A549 (cell line): ENCODE measurements around the gene TPST1. TPM values are rescaled to one million over a fixed set of nuclear protein-coding genes. Genes with fewer than 3 reads are reported as not detected.
A peak's percentile ranks its signal among the peaks of the same experiment; 100 is the strongest.

ENCODE experiments used
- ATAC-seq, 2 experiments: fragments of 200-7000 bp in 1 of 2; fragments of >200 bp in 1 of 2; cut with Nextera tagmentation in 1 of 2; cut with Tn5 transposase in 1 of 2; 3 replicates each; pipeline versions ENCODE4 v1.8.0 to v1.9.1; 2018 to 2020; ENCODE audit warnings: mild to moderate bottlenecking in 1 of 2, moderate library complexity in 1 of 2
- CTCF ChIA-PET: fragments of 300-600 bp; sonication (Branson Sonifier 250); formaldehyde crosslinking; extraction: SDS; loops from one replicate; lab custom pipeline; 2021; ENCODE audit warnings: antibody characterized with exemption, inconsistent platforms; lab: Yijun Ruan, JAX
- POLR2A ChIA-PET: fragments of 350-600 bp; formaldehyde crosslinking; extraction: SDS; loops from one replicate; lab custom pipeline; 2021; ENCODE audit warnings: antibody characterized with exemption, inconsistent platforms; lab: Yijun Ruan, JAX
- DNase-seq, 2 experiments: peaks; one replicate each; pipeline versions ENCODE4 v3.0.0 to v3.0.0-alpha.2; 2011 to 2016; ENCODE audit warnings: low read depth in 1 of 2, low spot score in 1 of 2
- FAIRE-seq: peaks from 2 replicates; lab custom pipeline; 2011; peaks lifted over from hg19 to GRCh38; lab: Jason Lieb, UNC
- H3K27ac ChIP-seq, 2 experiments: fragments of >200 bp; sonication (Bioruptor Twin); formaldehyde crosslinking; 3 replicates each; pipeline ENCODE4 v1.5.1; 2016 to 2017
- H3K4me1 ChIP-seq: fragments of >200 bp; sonication (Bioruptor Twin); formaldehyde crosslinking; 3 replicates; pipeline ENCODE4 v1.6.1; 2016
- H3K4me2 ChIP-seq: fragments of >200 bp; sonication (Bioruptor Twin); formaldehyde crosslinking; 3 replicates; pipeline ENCODE4 v1.6.1; 2016
- H3K4me3 ChIP-seq: fragments of >200 bp; sonication (Bioruptor Twin); formaldehyde crosslinking; 3 replicates; pipeline ENCODE4 v1.5.1; 2016
- H3K9me3 ChIP-seq: fragments of >200 bp; sonication (Bioruptor Twin); formaldehyde crosslinking; 3 replicates; pipeline ENCODE4 v1.6.1; 2016
- CHD4 ChIP-seq: fragments of 200-600 bp; sonication (generic); IDR thresholded peaks from 2 replicates; pipeline ENCODE4 v1.6.1; 2016; ENCODE audit warnings: antibody characterized with exemption, mild to moderate bottlenecking, borderline replicate concordance
- ELK1 ChIP-seq: fragments of 150-350 bp; IDR thresholded peaks from 2 replicates; pipeline ENCODE4 v1.6.1; 2014; ENCODE audit warnings: low read depth, mild to moderate bottlenecking, low read length
- HEYL ChIP-seq: fragments of 250-450 bp; sonication (Bioruptor Pico); IDR thresholded peaks from 2 replicates; pipeline ENCODE4 v1.8.0; 2021; ENCODE audit warnings: mild to moderate bottlenecking, moderate library complexity
- JUN ChIP-seq, 2 experiments: fragments of >200 bp; sonication (Bioruptor Twin); formaldehyde crosslinking; IDR thresholded peaks; 2 replicates in 1 of 2; 3 replicates in 1 of 2; pipeline ENCODE4 v1.6.1; 2016 to 2017
- MAFK ChIP-seq: fragments of 450-650 bp; IDR thresholded peaks from 2 replicates; pipeline ENCODE4 v1.6.1; 2014; ENCODE audit not compliant: partially characterized antibody
- MYC ChIP-seq: IDR thresholded peaks from 2 replicates; pipeline ENCODE4 v1.6.1; 2012; ENCODE audit warnings: mild to moderate bottlenecking, inconsistent platforms, low read length, improper control_type of control experiment, borderline replicate concordance
- NFE2L2 ChIP-seq: fragments of 150-350 bp; conservative IDR thresholded peaks from 2 replicates; pipeline ENCODE4 v1.6.1; 2014; ENCODE audit warnings: low read length
- POLR2A ChIP-seq: IDR thresholded peaks from 2 replicates; pipeline ENCODE4 v1.6.1; 2012; ENCODE audit warnings: mild to moderate bottlenecking, low read length
- RARB ChIP-seq: fragments of 250-450 bp; sonication (Bioruptor Pico); IDR thresholded peaks from 2 replicates; pipeline ENCODE4 v1.8.0; 2021; ENCODE audit warnings: mild to moderate bottlenecking, moderate library complexity
- TP53 ChIP-seq: fragments of 250-450 bp; sonication (Bioruptor Pico); IDR thresholded peaks from 2 replicates; pipeline ENCODE4 v1.5.0; 2021; ENCODE audit warnings: mild to moderate bottlenecking, moderate library complexity
- ZFP36 ChIP-seq: fragments of 450-650 bp; IDR thresholded peaks from 2 replicates; pipeline ENCODE4 v1.6.1; 2014; ENCODE audit warnings: borderline replicate concordance; ENCODE audit not compliant: partially characterized antibody
- ZNF302 ChIP-seq: fragments of 250-450 bp; sonication (Bioruptor Pico); IDR thresholded peaks from 2 replicates; pipeline ENCODE4 v1.9.0; 2021; ENCODE audit warnings: inconsistent platforms, mild to moderate bottlenecking, moderate library complexity
- WGBS: methylation state at CpG from one replicate; pipeline ENCODE4 v1.1.6; 2017; ENCODE audit errors: missing lambda C conversion rate; 5-methylcytosine and 5-hydroxymethylcytosine counted together
- polyA plus RNA-seq, 4 experiments: library from polyadenylated mRNA; depleted of rRNA in 3 of 4; stranded (reverse); fragments of >200 nt; fragmentation: RNase III in 1 of 4; extraction: RNeasy Plus Mini Kit Qiagen cat#74134 plus additional on column Dnase treatment in 1 of 4; gene quantifications; 2 replicates in 3 of 4; 3 replicates in 1 of 4; pipeline ENCODE4 v1.2.3, GENCODE V29; 2011 to 2017
- TF ChIP-seq, protein P1 (sequence below): fragments of 200-600 bp; sonication (generic); IDR thresholded peaks from 2 replicates; pipeline ENCODE4 v1.6.1; 2016; ENCODE audit warnings: antibody characterized with exemption, mild to moderate bottlenecking, moderate library complexity
- TF ChIP-seq, protein P2 (sequence below): fragments of >200 bp; sonication (Bioruptor Twin); formaldehyde crosslinking; IDR thresholded peaks from 3 replicates; pipeline ENCODE4 v1.5.1; 2016
- TF ChIP-seq, protein P3 (sequence below): fragments of 450-650 bp; IDR thresholded peaks from 2 replicates; pipeline ENCODE4 v1.6.1; 2014; ENCODE audit warnings: antibody characterized with exemption
- TF ChIP-seq, protein P4 (sequence below): IDR thresholded peaks from 2 replicates; pipeline ENCODE4 v1.6.1; 2012
- TF ChIP-seq, protein P5 (sequence below): IDR thresholded peaks from 2 replicates; pipeline ENCODE4 v1.6.1; 2012; ENCODE audit warnings: low read depth, borderline replicate concordance

TPST1 gene
- polyA plus RNA-seq, 2 of the 4 experiments (the other 2 are of a cell fraction): 14.6 to 20.4 TPM

- H3K4me3 ChIP-seq: no peak overlapping the region
- ChIA-PET POLR2A (no interaction called here), CTCF (interaction anchor here (0.6 kb wide), 1 partner anchor 54 kb away, joined by 3 read pairs; no protein-coding TSS in a partner anchor)
- WGBS: 92% methylated on average over 3 of the region's 3 CpGs
- FAIRE-seq (peak; percentile 18), DNase-seq (no peak), ATAC-seq (no peak)
- H3K4me2 ChIP-seq: no peak overlapping the region
- no peak for TF ChIP-seq ZNF302
- no peaks in the 10 kb centered on the region; the same call in 2 of the 3 replicates for H3K4me1 ChIP-seq
- no peaks in the 10 kb centered on the region; the same call in 2 of the 3 replicates for H3K9me3 ChIP-seq
- H3K27ac ChIP-seq: no peak overlapping the region
Observed at GRCh38 chr7:66276363-66276762, 71.2 kb downstream of the TPST1 start.

DNA sequence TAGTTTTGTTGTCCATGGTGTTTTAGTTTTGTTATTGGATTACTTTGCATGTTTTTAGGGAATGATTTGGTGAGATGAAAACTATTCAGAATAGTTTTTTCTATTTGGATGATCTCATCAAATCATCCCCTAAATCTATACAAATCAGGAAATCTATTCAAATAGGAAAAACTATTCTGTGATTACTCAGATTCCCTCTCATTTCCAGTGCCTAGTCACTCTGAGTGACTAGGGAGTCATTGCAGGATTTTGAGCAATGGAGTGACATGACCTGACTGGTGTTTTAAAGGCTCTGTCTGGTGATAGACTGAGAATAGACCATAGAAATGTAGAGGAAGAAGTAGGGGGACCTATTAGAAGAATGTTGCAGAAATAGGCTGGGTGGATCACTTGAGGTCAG, 72.4 kb downstream of the TPST1 start:
- POLR2A ChIA-PET: no interaction called here
- ATAC-seq: no peak

More for the DNA sequence above, 72.4 kb downstream of the TPST1 start:
- H3K4me2 ChIP-seq: no peak overlapping the region
- CTCF ChIA-PET: interaction anchor here (0.9 kb wide), 1 partner anchor 33 kb away, joined by 4 read pairs; no protein-coding TSS in a partner anchor
- H3K4me1 ChIP-seq: peaks cover 11% of the 10 kb centered on the region
- FAIRE-seq (no peak), DNase-seq (no peak)
- TF ChIP-seq, protein P1, sequence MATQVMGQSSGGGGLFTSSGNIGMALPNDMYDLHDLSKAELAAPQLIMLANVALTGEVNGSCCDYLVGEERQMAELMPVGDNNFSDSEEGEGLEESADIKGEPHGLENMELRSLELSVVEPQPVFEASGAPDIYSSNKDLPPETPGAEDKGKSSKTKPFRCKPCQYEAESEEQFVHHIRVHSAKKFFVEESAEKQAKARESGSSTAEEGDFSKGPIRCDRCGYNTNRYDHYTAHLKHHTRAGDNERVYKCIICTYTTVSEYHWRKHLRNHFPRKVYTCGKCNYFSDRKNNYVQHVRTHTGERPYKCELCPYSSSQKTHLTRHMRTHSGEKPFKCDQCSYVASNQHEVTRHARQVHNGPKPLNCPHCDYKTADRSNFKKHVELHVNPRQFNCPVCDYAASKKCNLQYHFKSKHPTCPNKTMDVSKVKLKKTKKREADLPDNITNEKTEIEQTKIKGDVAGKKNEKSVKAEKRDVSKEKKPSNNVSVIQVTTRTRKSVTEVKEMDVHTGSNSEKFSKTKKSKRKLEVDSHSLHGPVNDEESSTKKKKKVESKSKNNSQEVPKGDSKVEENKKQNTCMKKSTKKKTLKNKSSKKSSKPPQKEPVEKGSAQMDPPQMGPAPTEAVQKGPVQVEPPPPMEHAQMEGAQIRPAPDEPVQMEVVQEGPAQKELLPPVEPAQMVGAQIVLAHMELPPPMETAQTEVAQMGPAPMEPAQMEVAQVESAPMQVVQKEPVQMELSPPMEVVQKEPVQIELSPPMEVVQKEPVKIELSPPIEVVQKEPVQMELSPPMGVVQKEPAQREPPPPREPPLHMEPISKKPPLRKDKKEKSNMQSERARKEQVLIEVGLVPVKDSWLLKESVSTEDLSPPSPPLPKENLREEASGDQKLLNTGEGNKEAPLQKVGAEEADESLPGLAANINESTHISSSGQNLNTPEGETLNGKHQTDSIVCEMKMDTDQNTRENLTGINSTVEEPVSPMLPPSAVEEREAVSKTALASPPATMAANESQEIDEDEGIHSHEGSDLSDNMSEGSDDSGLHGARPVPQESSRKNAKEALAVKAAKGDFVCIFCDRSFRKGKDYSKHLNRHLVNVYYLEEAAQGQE: no peak
- TF ChIP-seq, protein P2, sequence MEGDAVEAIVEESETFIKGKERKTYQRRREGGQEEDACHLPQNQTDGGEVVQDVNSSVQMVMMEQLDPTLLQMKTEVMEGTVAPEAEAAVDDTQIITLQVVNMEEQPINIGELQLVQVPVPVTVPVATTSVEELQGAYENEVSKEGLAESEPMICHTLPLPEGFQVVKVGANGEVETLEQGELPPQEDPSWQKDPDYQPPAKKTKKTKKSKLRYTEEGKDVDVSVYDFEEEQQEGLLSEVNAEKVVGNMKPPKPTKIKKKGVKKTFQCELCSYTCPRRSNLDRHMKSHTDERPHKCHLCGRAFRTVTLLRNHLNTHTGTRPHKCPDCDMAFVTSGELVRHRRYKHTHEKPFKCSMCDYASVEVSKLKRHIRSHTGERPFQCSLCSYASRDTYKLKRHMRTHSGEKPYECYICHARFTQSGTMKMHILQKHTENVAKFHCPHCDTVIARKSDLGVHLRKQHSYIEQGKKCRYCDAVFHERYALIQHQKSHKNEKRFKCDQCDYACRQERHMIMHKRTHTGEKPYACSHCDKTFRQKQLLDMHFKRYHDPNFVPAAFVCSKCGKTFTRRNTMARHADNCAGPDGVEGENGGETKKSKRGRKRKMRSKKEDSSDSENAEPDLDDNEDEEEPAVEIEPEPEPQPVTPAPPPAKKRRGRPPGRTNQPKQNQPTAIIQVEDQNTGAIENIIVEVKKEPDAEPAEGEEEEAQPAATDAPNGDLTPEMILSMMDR: no peak
- TF ChIP-seq, protein P3, sequence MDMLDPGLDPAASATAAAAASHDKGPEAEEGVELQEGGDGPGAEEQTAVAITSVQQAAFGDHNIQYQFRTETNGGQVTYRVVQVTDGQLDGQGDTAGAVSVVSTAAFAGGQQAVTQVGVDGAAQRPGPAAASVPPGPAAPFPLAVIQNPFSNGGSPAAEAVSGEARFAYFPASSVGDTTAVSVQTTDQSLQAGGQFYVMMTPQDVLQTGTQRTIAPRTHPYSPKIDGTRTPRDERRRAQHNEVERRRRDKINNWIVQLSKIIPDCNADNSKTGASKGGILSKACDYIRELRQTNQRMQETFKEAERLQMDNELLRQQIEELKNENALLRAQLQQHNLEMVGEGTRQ: no peak
- TF ChIP-seq CHD4 (no peak), MAFK (no peak), NFE2L2 (no peak), TP53 (CRISPR knock-in tag) (no peak), MYC (no peak), HEYL (CRISPR knock-in tag) (no peak), RARB (CRISPR knock-in tag) (no peak), JUN (IDR thresholded peaks at IDR 0.05) (no peak), ZFP36 (no peak), POLR2A (no peak), ELK1 (no peak)
- TF ChIP-seq, protein P4, sequence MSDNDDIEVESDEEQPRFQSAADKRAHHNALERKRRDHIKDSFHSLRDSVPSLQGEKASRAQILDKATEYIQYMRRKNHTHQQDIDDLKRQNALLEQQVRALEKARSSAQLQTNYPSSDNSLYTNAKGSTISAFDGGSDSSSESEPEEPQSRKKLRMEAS: no peak
- TF ChIP-seq, protein P5, sequence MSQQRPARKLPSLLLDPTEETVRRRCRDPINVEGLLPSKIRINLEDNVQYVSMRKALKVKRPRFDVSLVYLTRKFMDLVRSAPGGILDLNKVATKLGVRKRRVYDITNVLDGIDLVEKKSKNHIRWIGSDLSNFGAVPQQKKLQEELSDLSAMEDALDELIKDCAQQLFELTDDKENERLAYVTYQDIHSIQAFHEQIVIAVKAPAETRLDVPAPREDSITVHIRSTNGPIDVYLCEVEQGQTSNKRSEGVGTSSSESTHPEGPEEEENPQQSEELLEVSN: no peak
- no peaks in the 10 kb centered on the region; the same call in 2 of the 3 replicates for H3K9me3 ChIP-seq
- no peak overlapping the region for H3K4me3 ChIP-seq
- H3K27ac ChIP-seq: no peak overlapping the region
